GM19372 (cell line): ENCODE data around the gene MYCBP2.
"Not testable (repeated sequence)": the region's sequence is repeated elsewhere in the genome, so short reads cannot be mapped to it uniquely, and the experiment has no call there.

Experiments used
- ATAC-seq: cut with Tn5 transposase; IDR thresholded peaks from one replicate; pipeline ENCODE4 v1.9.1; 2021; ENCODE audit warnings: mild to moderate bottlenecking, low read depth, moderate library complexity; ENCODE audit not compliant: unreplicated experiment

Gene MYCBP2

GRCh38 chr13:77219401-77219800 lies 107.5 kb downstream of the MYCBP2 start:
- ATAC-seq: no peak

GRCh38 chr13:77218274-77218673 lies 108.6 kb downstream of the MYCBP2 start:
- no peak for ATAC-seq

GRCh38 chr13:77215543-77215942 lies 111.4 kb downstream of the MYCBP2 start:
- no peak for ATAC-seq

- no peak for ATAC-seq
Observed at GRCh38 chr13:77213644-77214043, 113.2 kb downstream of the MYCBP2 start.

GRCh38 chr13:77207943-77208342 lies 119.0 kb downstream of the MYCBP2 start:
- ATAC-seq: no peak

GRCh38 chr13:77198995-77199394 lies 127.9 kb downstream of the MYCBP2 start:
- ATAC-seq: not testable (repeated sequence)

GRCh38 chr13:77196052-77196618 lies 130.8 kb downstream of the MYCBP2 start:
- no peak for ATAC-seq

GRCh38 chr13:77190349-77190958 lies 136.4 kb downstream of the MYCBP2 start:
- no peak for ATAC-seq

GRCh38 chr13:77185721-77186120 lies 141.2 kb downstream of the MYCBP2 start:
- no peak for ATAC-seq

GRCh38 chr13:77184455-77184854 lies 142.4 kb downstream of the MYCBP2 start:
- ATAC-seq: peak; percentile 96

GRCh38 chr13:77180011-77180410 lies 146.9 kb downstream of the MYCBP2 start:
- no peak for ATAC-seq

- ATAC-seq: no peak
Observed at GRCh38 chr13:77177646-77178045, 149.2 kb downstream of the MYCBP2 start.

GRCh38 chr13:77176350-77176749 lies 150.5 kb downstream of the MYCBP2 start:
- no peak for ATAC-seq

GRCh38 chr13:77172650-77173049 lies 154.2 kb downstream of the MYCBP2 start:
- no peak for ATAC-seq

GRCh38 chr13:77171451-77171850 lies 155.4 kb downstream of the MYCBP2 start:
- ATAC-seq: no peak

GRCh38 chr13:77168237-77168636 lies 158.7 kb downstream of the MYCBP2 start:
- ATAC-seq: no peak

GRCh38 chr13:77150651-77151050 lies 176.2 kb downstream of the MYCBP2 start:
- no peak for ATAC-seq

GRCh38 chr13:77143431-77143830 lies 183.5 kb downstream of the MYCBP2 start:
- no peak for ATAC-seq

- ATAC-seq: no peak
Observed at GRCh38 chr13:77139306-77139705, 187.6 kb downstream of the MYCBP2 start.

- ATAC-seq: no peak
Observed at GRCh38 chr13:77138813-77139212, 188.1 kb downstream of the MYCBP2 start.

- no peak for ATAC-seq
Observed at GRCh38 chr13:77136902-77137420, 189.9 kb downstream of the MYCBP2 start.

GRCh38 chr13:77124423-77124822 lies 202.5 kb downstream of the MYCBP2 start:
- no peak for ATAC-seq
